Esophagus squamous epithelium (tissue), 4 donors: Measurements from ENCODE around the gene MIEN1.

Experiments
- CTCF ChIP-seq, 6 experiments: fragments of 450-650 bp in 4 of 6; fragments of 200-600 bp in 2 of 6; sonication (generic) in 2 of 6; IDR thresholded peaks; one replicate each; pipeline ENCODE4 v1.5.1; 2016 to 2019; ENCODE audit warnings: antibody characterized with exemption in 6 of 6, mild to moderate bottlenecking in 4 of 6, moderate library complexity in 4 of 6
- POLR2A ChIP-seq, 4 donors: fragments of 450-650 bp; IDR thresholded peaks; one replicate each; pipeline ENCODE4 v1.6.1; 2017; ENCODE audit warnings: antibody characterized with exemption in 4 of 4, mild to moderate bottlenecking in 4 of 4, moderate library complexity in 3 of 4

- TF ChIP-seq CTCF (IDR thresholded peaks at IDR 0.05) (no peak), POLR2A (IDR thresholded peaks at IDR 0.05) (peak in 2 of 4 donors; percentile 24 to 47)
These were observed 23.3 kb upstream of the MIEN1 start for GRCh38 chr17:39753514-39754160.
